A549 treated with RU486 at 1 μM for 4 hours (cell line): Measurements from ENCODE around the gene MDP1. TPM values are rescaled to one million over a fixed set of nuclear protein-coding genes. Genes with fewer than 3 reads are reported as not detected.

Experiments
- total RNA-seq: library from RNA; stranded (reverse); fragments of 200-300 nt; extraction: Qiagen RNA extraction; gene quantifications from 5 replicates; pipeline ENCODE4 v1.2.3, GENCODE V29; 2022; ENCODE audit warnings: low read depth

Gene MDP1
- total RNA-seq: 27.3 to 34.4 TPM (median 29.4 TPM) in 5 replicates

GRCh38 chr14:24215495-24216344 is at the start of gene MDP1:
Gene MDP1, minus strand, starts transcription at chr14:24216066. Its CDS starts 111 bp downstream, at chr14:24215955.

GRCh38 chr14:24262821-24263733 is 47.2 kb upstream of the MDP1 start, which contains the start of gene TGM1:
Gene TGM1, minus strand, starts transcription at chr14:24263177. Its CDS starts 825 bp downstream, at chr14:24262352.

GRCh38 chr14:24232645-24233537 is 17.0 kb upstream of the MDP1 start, which contains the start of gene GMPR2:
Gene GMPR2, plus strand, starts transcription at chr14:24232929. Its CDS starts 325 bp downstream, at chr14:24233254.

GRCh38 chr14:24232121-24232644 is 16.3 kb upstream of the MDP1 start, which contains the start of gene NEDD8:
Gene NEDD8, minus strand, starts transcription at chr14:24232367. Its CDS starts 100 bp downstream, at chr14:24232267.

GRCh38 chr14:24212924-24213865 is 2.7 kb downstream of the MDP1 start, which contains the start of gene CHMP4A:
Gene CHMP4A, minus strand, starts transcription at chr14:24213488. Its CDS starts 49 bp downstream, at chr14:24213439.

GRCh38 chr14:24195186-24196070 is 20.4 kb downstream of the MDP1 start, which contains the start of gene TM9SF1:
Gene TM9SF1, minus strand, starts transcription at chr14:24195441. Its CDS starts 422 bp downstream, at chr14:24195019.

GRCh38 chr14:24188251-24189058 is 27.4 kb downstream of the MDP1 start, which contains the start of gene IPO4:
Gene IPO4, minus strand, starts transcription at chr14:24188816. Its CDS starts 29 bp downstream, at chr14:24188787.

GRCh38 chr14:24171422-24172260 is 44.2 kb downstream of the MDP1 start, which contains the start of gene REC8:
Gene REC8, plus strand, starts transcription at chr14:24172080. Its CDS starts 473 bp downstream, at chr14:24172553.

Other genes starting within 250 kb of the MDP1 start
- 22.1 to 37.0 TPM (median 30.3 TPM) in 5 replicates for gene DHRS4L2, start 227.1 kb downstream of the MDP1 start, total RNA-seq
- 0.34 to 0.95 TPM (median 0.49 TPM) in 5 replicates for gene CARMIL3, start 164.1 kb downstream of the MDP1 start, total RNA-seq
- not detected in 5 replicates for gene CPNE6, start 144.5 kb downstream of the MDP1 start, total RNA-seq
- 16.5 to 22.6 TPM (median 20.9 TPM) in 5 replicates for gene PCK2, start 121.8 kb downstream of the MDP1 start, total RNA-seq
- gene DCAF11, start 101.3 kb downstream of the MDP1 start, total RNA-seq: 19.5 to 23.6 TPM (median 20.5 TPM) in 5 replicates
- gene NRL, start 101.1 kb downstream of the MDP1 start, total RNA-seq: 0.72 to 1.2 TPM (median 0.80 TPM) in 5 replicates
- gene FITM1, start 85.4 kb downstream of the MDP1 start, total RNA-seq: 0.17 to 0.31 TPM in 2 of 5 replicates, not detected in the others
- 166 to 196 TPM (median 176 TPM) in 5 replicates for gene PSME1, start 79.9 kb downstream of the MDP1 start, total RNA-seq
- gene EMC9, start 74.5 kb downstream of the MDP1 start, total RNA-seq: 45.0 to 65.7 TPM (median 61.1 TPM) in 5 replicates
- gene PSME2, start 69.5 kb downstream of the MDP1 start, total RNA-seq: 163 to 221 TPM (median 173 TPM) in 5 replicates
- gene RNF31, start 68.6 kb downstream of the MDP1 start, total RNA-seq: 18.9 to 37.4 TPM (median 28.0 TPM) in 5 replicates
- gene IRF9, start 54.8 kb downstream of the MDP1 start, total RNA-seq: 14.5 to 20.9 TPM (median 16.8 TPM) in 5 replicates
- gene REC8, start 44.0 kb downstream of the MDP1 start, total RNA-seq: 4.0 to 5.5 TPM (median 5.1 TPM) in 5 replicates
- 79.3 to 90.2 TPM (median 86.3 TPM) in 5 replicates for gene IPO4, start 27.2 kb downstream of the MDP1 start, total RNA-seq
- 63.2 to 70.0 TPM (median 67.6 TPM) in 5 replicates for gene TM9SF1, start 20.6 kb downstream of the MDP1 start, total RNA-seq
- not detected in 5 replicates for gene TSSK4, start 10.4 kb downstream of the MDP1 start, total RNA-seq
- 71.9 to 101 TPM (median 93.0 TPM) in 5 replicates for gene CHMP4A, start 2.6 kb downstream of the MDP1 start, total RNA-seq
- 444 to 520 TPM (median 484 TPM) in 5 replicates for gene NEDD8, start 16.3 kb upstream of the MDP1 start, total RNA-seq
- 54.3 to 66.4 TPM (median 58.1 TPM) in 5 replicates for gene GMPR2, start 16.9 kb upstream of the MDP1 start, total RNA-seq
- gene TINF2, start 26.6 kb upstream of the MDP1 start, total RNA-seq: 34.2 to 38.2 TPM (median 36.6 TPM) in 5 replicates
- gene TGM1, start 47.1 kb upstream of the MDP1 start, total RNA-seq: 0.53 to 1.1 TPM (median 1.0 TPM) in 5 replicates
- gene RABGGTA, start 55.5 kb upstream of the MDP1 start, total RNA-seq: 15.2 to 18.4 TPM (median 16.6 TPM) in 5 replicates
- gene DHRS1, start 83.7 kb upstream of the MDP1 start, total RNA-seq: 10.3 to 14.0 TPM (median 13.1 TPM) in 5 replicates
- gene NOP9, start 83.8 kb upstream of the MDP1 start, total RNA-seq: 13.7 to 17.0 TPM (median 16.6 TPM) in 5 replicates
- 0.15 to 1.00 TPM (median 0.20 TPM) in 5 replicates for gene CIDEB, start 91.9 kb upstream of the MDP1 start, total RNA-seq
- gene LTB4R2, start 94.1 kb upstream of the MDP1 start, total RNA-seq: 2.5 to 5.7 TPM (median 4.3 TPM) in 5 replicates
- 3.7 to 6.6 TPM (median 6.4 TPM) in 5 replicates for gene LTB4R, start 95.4 kb upstream of the MDP1 start, total RNA-seq
- not detected in 5 replicates for gene ADCY4, start 119.0 kb upstream of the MDP1 start, total RNA-seq
- not detected in 5 replicates for gene RIPK3, start 123.9 kb upstream of the MDP1 start, total RNA-seq
- gene NFATC4, start 152.1 kb upstream of the MDP1 start, total RNA-seq: 0.29 to 0.67 TPM (median 0.47 TPM) in 4 of 5 replicates, not detected in the other
- 0.16 to 0.78 TPM (median 0.18 TPM) in 5 replicates for gene NYNRIN, start 182.9 kb upstream of the MDP1 start, total RNA-seq
- gene CBLN3, start 213.6 kb upstream of the MDP1 start, total RNA-seq: 1.0 to 1.6 TPM (median 1.3 TPM) in 5 replicates
- 19.3 to 28.8 TPM (median 26.1 TPM) in 5 replicates for gene KHNYN, start 213.9 kb upstream of the MDP1 start, total RNA-seq
- gene SDR39U1, start 226.7 kb upstream of the MDP1 start, total RNA-seq: 42.7 to 56.3 TPM (median 47.4 TPM) in 5 replicates